Effector CD4-positive, alpha-beta T cell (primary cell): Measurements from ENCODE around the gene PRR23A.

Experiments used
- DNase-seq: peaks from one replicate; pipeline ENCODE4 v3.0.0-alpha.2; 2020

PRR23A gene

GRCh38 chr3:138971766-138972320 is 34.2 kb downstream of the PRR23A start:
- no peak for DNase-seq

GRCh38 chr3:138964923-138965322 is 41.1 kb downstream of the PRR23A start:
- DNase-seq: no peak

GRCh38 chr3:138964264-138964663 is 41.8 kb downstream of the PRR23A start:
- DNase-seq: no peak

DNA sequence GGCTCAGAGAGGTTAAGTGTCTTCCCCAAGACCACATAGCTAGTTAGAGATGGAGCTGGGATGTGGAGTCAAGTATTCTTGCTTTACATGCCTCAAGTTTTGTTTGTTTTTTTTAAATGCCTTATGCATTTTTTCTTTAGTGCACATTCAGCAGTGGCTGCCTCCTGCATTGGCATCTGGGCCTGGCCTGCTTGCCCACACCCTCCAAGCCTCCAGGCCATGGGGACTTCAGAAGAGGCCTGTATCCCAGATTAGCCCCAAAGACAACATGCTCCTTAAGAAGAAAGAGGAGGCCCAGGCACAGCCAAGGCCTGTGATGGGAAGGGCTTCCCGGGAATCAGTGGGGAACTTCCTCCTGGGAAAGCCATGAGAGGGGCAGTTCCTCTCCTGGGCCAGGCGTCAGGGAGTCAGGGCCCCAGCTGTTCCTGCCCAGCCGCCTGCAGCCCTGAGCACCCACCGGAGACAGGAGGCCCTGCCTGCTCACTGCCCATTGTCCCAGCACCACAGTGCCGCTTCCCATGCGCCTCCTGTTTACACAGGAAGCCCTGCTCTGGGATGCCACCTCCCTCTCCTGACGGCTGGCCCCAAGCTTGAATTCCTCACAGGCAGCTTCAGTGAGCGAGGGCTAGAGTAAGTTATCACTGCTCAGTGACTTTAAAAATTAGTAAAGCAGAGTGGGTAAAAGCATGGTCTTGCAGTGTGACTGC is 43.1 kb downstream of the PRR23A start:
- DNase-seq: no peak

- DNase-seq: no peak
These were observed 45.6 kb downstream of the PRR23A start for GRCh38 chr3:138960417-138960852.
